Activated CD4-positive, alpha-beta T cell treated with anti-CD3 and anti-CD28 coated beads for 4 hours (primary cell): Measurements from ENCODE around the gene IP6K1.
"Not testable (repeated sequence)": the region's sequence is repeated elsewhere in the genome, so short reads cannot be mapped to it uniquely, and the experiment has no call there.

Source experiments
- DNase-seq, 2 donors: peaks; one replicate each; pipeline ENCODE4 v3.0.0-alpha.2; 2020

The IP6K1 gene

DNA sequence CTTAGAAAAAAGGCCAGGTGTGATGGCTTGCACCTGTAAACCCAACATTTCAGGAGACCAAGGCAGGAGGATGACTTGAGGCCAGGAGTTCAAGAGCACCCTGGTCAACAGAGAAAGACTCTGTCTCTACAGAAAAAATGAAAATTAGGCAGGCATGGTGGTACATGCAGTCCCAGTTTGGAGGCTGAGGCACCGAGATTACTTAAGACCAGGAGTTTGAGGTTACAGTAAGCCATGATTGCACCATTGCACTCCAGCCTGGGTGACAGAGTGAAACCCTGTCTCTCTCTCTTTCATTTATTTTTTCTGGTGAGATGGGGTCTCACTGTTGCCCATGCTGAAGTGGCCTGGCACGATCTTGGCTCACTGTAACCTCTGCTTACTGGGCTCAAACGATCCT lies 24.7 kb downstream of the IP6K1 start:
- DNase-seq: no peak

DNA sequence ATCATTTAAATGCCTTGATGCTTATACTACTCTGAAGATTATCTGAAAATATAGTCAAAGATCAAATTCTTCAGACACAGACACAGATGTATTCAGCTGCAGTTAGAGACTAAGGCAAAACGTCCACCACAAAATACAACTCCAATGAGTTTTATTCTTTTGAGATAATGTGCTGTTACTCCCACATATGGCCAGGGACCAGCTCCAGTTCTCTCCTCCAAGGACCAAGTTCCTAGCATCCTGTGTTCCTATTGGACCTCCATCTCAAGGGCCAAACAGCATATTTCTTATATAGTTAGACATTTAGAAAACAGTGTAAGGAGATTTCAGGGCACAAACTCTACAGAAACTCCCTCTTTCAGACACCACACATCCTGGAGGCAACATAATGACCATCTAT lies 27.1 kb downstream of the IP6K1 start:
- no peak for DNase-seq

DNA sequence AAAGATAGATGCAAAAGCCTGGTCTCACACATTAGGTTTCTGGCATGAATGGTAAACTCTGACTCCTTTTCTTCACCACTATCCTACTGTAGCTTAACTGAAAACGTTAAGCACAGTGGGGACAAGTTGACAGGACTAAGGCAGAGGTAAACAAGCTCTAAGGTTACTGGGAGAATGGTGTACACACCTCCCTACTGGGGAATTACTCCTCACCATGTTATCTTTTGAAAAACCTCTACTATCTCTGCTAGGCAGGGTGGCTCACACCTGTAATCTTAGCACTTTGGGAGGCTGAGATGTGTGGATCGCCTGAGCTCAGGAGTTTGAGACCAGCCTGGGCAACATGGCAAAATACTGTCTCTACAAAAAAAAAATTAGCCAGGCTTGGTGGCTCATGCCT lies 29.1 kb downstream of the IP6K1 start:
- no peak for DNase-seq

DNA sequence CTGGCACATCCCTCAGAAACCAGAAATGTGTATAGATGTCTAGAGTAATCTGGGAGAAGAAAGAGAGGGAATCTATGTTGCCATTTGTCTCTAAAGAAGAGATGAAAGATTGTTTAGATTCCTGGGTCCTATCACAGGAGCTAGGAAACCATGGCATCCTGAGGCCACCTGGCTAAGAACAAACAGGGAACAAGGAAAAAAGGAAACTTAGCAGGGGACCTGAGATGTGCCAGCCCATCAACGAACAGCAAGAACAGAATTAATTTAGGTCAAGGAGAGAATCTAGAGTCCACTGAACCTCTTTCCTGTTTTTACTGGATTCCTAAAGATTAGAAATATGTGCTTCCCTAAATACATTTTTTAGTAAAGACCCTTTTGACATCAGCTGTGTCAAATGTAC lies 30.3 kb downstream of the IP6K1 start:
- DNase-seq: no peak

DNA sequence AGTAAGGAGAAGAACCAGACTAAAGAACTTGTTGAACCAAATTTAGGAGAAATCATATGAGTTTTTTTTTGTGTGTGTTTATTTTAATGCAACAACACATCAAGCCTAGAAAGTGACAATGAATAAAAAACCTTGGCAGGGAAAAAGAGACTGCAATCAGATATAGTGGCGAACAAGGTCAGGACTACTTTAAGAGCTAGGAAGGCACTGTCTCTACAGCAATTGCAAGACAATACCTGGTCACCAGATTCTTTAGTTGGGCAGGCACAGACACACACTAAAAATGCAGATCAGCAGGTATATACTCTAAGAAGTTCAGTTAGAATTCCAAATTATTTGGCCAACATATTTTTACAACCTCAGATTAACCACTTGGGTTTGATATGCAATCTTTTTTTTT lies 31.8 kb downstream of the IP6K1 start:
- DNase-seq: no peak

DNA sequence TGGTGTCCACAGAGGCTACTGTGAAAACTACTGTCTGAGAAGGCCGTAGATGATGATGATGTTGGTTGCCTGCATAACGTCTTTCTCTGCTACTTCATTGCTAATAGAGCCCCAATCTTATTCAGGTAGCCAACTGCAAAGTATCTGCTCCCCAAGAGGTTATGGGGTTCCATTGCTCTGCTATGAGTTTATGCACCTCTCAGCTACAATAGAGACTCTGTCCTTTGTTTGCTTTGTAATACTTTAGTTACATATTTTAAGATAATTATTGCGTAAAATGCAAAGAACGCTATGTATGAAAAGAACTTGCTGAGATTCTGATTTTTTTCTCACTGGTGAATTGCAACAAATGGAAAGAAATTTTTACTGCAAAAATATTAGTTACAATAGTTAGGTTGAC lies 34.8 kb downstream of the IP6K1 start:
- no peak for DNase-seq

DNA sequence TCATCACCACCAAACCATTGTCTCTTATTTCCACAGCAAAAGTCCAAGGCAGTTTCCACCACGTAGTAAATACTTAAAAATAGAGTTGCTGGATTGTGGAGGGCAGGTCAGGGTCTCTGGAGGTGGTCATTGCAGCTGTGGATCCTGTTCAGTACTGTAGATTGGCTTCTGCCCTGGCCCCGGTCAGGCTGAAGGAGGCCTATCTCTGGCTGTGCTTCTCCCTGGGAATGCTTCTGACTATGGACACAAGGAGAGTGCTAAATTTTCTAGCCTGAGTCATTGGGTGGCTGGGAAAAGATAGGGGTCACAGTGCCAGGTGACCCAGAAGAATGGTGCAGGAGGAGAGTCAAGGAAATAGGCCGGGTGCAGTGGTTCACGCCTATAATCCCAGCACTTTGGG lies 36.3 kb downstream of the IP6K1 start:
- no peak for DNase-seq

DNA sequence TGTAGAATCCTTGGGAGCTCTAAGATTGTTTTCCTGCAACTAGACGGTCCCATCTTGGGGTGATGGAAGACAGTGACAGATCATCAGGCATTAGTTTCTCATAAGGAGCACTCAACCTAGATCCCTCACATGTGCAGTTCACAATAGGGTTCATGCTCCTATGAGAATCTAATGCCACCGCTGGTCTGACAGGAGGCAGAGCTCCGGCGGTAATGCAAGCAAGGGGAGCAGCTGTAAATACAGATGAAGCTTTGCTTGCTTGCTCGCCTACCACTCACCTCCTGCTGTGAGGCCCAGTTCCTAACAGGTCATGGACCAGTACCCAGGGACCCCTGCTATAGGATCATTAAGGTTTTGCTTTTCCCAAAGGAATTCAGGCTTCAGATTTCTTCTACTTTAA lies 37.5 kb downstream of the IP6K1 start:
- DNase-seq: not testable (repeated sequence)

DNA sequence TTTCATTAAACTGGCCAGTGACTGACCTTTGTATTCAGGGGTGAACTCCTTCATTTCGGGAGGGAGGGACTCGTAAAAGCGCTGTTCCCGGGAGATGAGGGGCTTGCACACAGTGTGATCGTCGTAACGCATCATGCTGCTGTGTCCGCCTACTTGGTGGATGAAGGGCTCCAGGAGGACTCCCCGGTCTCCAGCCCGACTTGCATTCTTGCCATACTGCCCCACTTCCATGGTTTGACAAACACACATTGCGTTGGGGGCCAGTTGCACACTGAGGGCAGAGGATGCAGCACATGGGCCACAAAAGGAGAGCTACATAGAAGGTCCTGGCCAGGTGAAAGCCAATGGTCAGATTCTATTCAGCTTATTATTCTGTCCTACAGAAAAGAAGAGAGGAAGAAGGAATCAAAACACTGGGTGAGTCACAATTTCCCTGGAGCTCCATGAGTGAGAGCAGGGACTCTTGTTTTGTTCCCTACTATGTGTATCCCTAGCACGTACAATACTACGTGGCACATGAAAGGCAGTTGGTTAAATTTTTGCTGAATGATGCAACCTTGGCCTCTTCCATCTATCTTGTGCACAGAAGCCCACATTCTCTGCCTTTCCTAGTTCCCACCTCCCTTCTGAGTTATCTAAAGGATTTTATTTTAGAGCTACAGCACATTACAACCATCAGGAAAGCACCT lies 38.4 kb downstream of the IP6K1 start:
- DNase-seq: no peak

DNA sequence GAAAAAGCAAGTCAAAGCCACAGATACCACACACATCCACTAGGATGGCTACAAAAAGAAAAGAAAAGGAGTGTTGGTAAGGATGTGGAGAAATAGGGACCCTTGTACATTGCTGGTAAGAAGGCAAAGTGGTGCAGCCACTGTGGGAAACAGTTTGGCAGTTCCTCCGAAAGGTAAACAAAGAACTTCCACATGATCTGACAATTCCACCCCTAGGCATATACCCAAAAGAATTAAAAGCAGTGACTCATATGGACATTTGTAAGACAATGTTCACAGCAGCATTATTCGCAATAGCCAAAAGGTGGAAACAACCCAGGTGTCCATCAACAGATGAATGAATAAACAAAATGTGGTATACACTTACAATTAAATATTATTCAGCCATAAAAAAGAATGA lies 40.4 kb downstream of the IP6K1 start:
- no peak for DNase-seq

DNA sequence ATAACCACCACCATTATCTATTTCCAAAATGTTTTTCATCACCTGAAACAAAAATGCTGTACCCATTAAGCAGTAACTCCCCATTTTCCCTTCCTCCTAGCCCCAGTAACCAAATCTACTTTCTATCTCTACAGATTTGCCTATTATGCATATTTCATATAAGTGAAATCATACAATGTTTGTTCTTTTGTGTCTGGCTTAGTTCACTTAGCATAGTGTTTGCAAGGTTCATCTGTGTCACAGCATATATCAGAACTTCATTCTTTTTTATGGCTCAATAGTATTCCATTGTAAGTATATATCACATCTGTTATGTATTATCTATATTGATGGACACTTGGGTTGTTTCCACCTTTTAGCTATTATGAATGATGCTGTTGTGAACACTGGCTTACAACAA lies 45.9 kb downstream of the IP6K1 start:
- DNase-seq: no peak

DNA sequence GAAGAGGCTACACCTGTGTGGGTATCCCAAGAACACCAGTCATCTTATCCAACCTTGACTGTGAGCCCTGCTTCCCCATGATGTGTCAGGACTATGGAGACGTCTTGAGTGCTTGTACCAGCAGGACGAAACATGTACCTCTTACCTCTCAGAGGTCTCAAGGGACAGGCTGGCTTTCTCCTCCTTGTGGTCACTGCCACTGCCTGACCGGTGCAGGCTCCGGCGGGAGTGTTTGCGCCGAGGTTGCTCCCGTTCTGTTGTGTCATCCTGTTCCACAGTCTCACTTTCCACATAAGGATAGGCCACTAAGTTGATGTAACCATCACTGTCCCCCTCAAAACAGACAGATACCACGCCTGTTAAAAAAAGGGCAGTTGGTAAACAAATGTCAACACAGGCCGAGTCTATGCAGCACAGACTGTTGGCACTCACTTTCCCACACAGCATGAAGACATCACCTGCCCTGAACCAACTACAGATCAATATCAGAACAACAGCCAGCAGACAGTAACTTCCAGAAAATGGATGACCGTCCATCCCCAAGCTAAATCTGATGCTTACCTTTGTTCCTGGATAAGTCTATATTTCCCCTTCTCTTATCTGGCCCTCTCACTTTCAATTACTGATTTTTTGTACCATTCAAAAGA lies 48.2 kb downstream of the IP6K1 start:
- DNase-seq: no peak

DNA sequence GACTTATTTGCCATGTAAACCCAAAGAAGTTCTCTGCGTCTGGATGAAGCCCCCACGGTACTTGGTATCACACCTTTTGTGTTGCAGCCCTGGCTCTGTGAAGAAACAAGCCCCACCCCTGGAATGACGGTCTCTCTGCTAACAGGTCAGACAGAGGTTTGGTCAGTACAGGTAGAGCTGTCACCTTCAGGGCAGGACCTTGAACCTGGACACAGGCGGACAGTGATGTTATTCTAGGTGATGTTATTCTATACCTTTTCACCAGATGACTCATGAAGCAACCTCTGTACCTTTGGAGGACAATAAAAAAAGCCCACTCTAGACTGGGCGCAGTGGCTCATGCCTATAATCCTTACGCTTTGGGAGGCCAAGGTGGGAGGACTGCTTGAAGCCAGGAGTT lies 51.6 kb downstream of the IP6K1 start:
- DNase-seq: no peak

DNA sequence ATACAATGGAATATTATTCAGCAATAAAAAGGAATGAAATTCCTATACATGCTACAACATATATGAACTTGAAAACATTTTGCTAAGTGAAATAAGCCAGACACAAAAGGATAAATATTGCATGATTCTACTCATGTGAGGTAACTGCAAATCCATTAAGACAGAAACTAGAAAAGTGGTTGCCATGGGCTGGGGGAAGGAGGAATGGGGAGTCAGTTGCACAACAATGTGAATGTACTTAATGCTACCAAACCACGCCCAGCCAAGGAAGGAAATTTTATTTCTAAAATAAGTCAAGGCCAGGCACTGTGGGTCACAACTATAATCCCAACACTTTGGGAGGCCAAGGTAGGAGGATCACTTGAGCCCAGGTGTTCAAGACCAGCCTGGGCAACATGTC lies 52.8 kb downstream of the IP6K1 start:
- no peak for DNase-seq

DNA sequence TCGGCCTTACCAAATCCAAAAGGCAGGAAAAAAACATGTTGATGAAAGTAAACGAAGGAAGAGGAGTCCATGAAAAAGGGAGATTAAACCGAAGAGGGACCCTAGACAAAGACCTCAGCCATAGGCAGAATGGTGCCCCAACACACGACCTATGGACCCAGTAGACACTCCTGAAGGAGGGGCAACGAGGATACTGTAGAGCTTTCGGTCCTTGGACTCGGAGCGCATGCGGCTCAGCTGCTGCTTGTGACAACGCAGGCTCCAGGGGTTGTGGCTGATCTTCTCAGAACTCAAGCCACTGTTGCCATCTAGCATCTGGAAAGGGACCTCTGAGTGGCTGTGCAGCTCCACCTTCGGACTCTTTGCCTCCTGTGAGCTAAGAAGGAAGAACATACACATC lies 53.7 kb downstream of the IP6K1 start:
- DNase-seq: no peak

DNA sequence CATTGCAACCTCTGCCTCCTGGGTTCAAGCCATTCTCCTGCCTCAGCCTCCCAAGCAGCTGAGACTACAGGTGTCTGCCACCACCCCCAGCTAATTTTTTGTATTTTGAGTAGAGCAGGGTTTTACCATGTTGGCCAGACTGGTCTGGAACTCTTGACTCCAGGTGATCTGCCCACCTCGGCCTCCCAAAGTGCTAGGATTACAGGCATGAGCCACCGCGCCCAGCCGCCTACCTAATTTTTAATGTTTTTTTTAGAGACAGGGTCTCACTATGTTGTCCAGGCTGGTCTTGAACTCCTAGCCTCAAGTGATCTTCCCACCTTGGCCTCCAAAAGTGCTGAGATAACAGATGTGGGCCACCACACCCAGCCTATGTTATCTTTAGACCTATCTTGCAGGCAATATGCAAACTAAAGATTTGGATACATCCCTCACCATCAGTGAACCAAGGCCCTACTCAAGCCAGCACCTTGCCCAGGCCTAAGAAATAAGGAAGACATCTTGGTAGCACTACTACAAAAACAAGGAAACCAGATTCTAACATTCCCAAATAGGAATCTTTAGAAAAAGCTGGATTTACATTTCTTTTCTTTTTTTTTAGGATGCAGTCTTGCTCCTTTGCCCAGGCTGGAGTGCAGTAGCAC lies 56.3 kb downstream of the IP6K1 start:
- no peak for DNase-seq

DNA sequence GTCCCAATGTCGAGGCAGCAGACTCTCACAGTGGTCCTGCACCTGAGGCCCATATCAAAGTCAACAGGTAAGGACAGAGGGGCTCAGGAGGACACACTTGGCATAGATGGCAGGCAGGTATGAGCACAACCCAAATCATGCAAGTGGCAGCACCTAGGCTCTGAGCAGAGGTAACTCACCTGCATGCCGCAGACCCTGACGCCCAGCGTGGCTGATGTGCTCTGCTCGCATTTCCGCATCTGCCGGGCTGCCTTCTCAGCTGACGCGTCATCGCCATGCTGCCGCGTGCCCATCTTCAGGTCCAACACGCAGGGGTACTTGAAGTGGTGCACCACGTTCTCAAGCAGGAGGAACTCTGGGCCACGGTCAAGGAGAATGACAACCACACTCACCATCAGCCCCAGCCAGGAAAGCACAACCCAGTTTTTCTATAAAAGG lies 58.4 kb downstream of the IP6K1 start:
- DNase-seq: no peak

DNA sequence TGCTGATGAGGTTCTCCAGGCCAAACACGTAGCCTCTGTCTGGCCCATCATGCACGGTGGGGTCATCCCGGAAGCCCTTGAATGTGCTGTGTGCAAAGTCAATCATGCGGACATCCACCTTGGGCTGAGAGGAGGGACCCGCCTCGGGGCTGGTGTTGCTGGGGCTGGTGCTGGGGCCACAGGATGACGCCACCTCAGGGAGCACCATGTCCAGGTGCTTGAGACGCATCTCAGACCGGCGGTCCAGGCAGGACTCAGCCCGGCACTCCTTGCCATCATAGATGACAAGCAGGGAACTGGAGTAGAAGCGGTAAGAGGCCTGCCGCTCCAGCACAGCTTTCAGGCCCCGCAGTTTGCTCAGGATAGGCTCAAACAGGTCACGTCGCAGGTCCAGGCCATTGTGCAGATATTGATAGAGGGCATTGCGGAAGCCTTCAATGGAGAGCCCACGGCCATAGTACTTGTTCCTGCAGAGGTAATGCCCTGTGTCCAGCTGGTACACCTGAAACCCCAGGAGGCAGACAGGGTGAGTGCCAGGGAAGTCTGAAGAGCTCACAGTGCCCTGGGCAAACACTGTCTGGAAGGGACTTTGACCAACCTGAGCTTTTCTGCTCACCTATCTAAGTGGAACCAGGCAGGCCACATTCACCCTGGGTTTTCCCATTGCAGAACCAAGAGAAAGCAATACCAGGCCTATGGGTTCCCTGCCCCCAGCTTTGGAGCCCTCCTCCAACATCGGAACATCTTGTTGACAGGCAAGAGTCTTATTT lies 59.0 kb downstream of the IP6K1 start:
- no peak for DNase-seq

DNA sequence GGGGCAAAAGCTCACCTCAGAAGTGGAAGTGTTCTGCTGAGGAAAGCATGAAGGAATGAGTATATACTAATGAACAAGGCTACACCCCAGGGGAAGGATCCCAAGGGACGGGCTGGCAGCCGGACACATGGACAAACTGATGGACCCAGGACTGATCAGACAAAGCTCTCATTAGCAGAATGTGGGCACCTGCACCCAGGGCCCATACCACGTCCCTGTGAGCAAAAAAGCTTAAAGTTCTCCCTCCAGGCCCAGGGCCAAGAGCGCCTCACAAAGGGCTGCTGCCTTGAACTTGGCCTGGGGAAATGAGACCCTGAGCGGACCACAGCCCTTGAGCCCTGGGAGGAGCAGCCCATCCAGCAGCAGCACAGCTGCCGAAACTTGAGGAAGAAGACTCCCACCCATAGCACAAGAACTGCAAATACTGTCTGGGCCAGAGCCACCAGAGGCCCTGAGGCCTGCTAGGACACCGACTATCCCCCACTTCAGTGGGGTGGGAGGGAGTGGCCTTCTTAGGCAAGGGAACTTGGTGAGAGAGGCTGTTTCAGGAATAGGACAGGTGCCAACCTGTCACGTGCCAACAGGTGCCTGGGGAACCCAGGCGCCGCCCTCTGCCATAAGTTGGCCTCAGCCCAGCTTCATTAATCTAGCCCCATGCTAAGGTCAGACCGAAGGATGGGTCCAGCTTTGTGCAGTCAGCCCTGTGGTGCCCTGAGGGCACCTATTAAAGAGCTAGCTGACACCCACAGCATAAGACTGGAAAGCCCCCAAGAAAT lies 60.2 kb downstream of the IP6K1 start:
- no peak for DNase-seq

DNA sequence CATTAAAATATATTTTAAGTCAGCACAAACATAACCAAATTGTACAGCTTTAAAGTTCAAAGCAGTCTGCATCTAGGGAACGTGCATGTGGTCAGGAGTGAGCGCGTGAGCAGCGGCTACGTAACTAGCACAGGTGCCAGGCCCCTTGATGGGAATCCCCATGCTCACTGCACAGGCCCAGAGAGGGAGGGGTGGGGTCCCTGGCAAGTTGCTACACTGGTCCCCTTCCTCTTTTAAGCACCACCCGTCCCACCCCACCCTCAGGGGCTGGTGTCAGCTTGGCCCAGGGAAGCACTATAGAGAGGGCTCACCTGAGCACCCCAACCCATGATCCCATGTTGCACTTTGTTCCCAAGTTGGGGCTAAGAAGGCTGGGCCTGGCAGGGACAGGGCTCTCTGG lies 61.8 kb downstream of the IP6K1 start:
- DNase-seq: no peak

DNA sequence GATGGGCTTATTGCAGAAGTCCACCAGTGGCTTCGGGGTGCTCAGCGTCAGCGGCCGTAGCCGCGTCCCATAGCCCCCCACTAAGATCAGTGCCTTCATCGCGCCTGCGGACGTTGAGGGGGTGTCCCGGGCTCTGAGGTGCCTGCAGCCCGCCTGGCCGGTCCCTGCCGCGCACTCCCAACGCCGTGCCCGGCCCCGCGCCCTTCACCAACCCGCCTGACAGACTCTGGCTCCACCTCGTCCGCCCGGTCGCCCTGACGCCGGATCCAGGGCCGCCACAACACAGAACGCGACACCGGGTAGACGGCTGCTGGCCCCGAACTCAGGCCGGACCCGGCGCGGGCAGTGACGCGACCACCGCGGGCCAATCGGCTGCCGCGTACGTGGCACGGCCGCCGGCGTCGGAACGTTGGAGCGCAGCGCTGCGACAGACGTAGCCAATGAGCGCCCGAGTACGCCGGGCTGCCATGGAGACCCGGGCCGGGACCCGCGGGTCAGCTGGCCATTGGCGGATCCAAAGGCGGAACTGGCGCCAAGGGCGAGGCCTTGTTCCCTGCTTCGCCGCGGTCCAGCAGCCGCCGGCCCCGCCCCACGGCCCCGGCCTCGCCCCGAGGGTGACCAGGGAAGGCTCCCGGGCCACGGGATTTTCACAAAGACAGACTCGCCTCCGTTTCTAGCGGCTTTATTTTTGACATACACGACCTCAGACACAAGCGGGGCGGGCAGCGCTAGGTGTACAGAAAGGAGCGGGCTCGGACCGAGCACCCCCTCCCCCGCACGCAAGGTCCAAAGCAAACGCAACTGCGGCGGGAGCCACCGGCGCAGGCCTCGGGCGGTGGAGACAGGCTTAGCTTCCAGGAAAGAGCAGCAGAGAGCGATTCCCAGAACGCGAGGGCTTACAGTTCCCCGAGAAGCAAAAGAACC lies 62.5 kb downstream of the IP6K1 start, which contains the start of gene GMPPB:
TSS of gene GMPPB (minus strand) at position 324 of the 924 bp plus-strand sequence. CDS start at position 99, 225 bp downstream.
- DNase-seq: peak; percentile 86 to 87

DNA sequence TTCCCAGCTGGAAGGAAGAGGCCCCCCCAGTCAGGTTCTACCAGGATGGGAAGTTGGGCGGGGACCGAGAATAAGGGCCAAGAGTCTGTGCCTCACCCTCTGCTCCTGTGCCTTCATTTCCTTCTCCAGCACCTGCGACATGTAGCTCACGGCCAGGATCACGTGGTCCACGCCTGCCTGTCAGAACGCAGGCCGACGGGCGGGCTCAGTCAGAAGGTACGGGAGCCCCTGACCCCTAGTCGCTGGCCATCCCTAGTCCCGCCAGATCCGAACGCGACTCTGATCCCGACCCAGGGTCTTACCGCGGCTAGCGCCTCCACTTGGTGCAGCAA lies 63.1 kb downstream of the IP6K1 start:
- peak; percentile 47 to 54 for DNase-seq
